Measurements from ENCODE around the gene RIT2.

RIT2 gene

DNA sequence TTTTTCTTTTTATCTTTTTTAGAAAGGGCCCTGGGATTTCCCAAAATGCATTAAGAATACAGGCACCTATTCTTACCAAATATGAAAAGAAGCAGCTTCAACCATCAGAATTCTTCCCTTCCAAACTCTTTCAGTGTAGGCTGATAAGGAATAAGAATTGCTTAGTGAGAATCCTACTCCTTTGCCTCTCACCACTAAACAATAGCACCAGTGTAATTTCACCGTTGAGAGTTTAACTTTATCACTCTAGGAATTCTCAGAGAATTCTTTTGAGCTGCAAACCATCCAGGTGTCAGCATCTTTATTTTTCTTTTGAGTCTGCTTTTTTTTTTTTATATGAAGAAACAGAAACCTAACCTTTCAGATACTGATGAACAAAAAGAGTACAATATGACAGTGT is 194.9 kb downstream of the RIT2 start:
- no peak for DNase-seq

DNA sequence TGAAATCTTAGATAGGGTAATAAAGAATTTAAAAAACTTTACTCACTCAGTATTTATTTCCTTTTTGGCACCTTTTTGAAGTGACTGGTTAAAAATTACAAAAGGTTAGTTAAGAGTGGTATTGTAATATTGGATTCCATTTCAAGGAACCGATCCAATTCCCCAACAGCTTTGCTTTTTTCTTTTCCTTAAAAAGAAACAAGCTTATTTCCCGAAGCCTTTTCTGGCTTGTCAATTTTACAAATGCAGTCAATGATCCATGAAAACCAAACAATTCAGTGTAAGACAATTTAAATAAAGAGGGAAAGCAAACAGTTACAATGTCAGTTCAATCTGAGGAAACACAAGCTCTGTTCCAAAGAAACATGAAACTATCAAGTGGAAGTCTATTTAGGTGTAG is 200.2 kb downstream of the RIT2 start:
- no peak for DNase-seq

DNA sequence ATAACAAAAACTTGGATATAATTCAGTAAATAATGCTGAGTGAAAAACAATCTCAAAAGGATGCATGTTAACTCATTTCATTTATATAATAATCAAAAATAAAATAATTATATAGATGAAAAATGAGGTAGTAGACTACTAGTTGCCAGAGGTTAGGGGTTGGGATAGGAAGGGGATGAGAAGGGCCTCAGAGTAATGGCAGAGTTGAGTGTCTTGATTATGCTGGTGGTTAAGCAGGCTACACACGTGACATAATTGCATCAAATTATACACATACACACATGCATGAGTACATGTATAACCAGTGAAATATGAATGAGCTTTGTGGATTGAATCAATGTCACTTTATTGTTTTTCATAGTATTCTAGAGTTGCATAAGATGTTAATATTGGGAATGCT is 201.0 kb downstream of the RIT2 start:
- no peak for DNase-seq

DNA sequence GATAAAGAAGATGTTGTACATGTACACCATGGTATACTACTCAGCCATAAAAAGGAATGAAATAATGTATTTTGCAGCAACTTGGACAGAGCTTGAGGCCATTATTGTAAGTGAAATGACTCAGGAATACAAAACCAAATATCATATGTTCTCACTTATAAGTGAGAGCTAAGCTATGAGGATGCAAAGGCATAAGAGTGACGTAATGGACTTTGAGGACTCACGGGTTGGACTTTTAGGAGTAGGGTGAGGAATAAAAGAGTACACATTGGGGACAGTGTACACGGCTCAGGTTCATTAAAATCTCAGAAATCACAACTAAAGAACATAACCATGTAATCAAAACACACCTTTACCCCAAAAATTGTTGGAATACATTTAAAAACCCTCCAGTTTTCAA is 206.4 kb downstream of the RIT2 start:
- DNase-seq, result no peak

DNA sequence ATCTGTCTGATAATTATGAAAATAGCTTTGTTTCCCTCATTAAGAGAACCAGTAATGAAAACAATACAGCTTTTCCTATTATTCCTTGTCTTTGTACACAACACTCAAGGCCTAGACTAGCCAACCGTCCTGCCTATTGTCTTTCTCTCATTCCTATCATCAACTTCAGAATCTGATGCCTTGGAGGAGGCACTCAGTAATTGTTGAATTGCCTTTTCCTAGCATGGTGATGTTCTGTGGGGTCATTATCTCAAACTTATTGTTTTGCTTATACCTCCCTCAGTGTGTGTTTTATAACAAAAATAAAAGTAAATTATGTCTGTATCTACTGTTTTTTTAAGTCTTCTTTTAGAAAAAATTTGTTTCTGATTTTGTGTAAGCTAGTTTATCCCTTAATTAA is 208.7 kb downstream of the RIT2 start:
- DNase-seq, result no peak

DNA sequence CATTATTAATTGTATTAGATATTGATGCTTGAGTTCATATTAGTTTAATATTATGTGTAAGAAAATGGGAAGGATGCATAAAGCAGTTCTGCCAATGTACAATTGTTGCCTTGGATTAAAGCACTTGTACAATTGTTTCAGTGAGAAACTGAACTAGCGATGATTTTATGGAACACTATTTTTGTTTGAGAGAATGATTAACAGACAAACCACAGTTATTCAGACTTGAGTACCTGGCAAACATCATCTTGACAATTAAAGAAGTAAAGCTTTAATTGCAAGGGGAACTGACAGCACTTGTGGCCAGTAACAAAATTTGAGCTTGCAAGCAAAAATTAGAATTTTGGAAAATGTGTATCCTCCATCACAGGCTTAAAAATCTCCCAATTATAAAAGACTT is 214.3 kb downstream of the RIT2 start:
- DNase-seq, result no peak

DNA sequence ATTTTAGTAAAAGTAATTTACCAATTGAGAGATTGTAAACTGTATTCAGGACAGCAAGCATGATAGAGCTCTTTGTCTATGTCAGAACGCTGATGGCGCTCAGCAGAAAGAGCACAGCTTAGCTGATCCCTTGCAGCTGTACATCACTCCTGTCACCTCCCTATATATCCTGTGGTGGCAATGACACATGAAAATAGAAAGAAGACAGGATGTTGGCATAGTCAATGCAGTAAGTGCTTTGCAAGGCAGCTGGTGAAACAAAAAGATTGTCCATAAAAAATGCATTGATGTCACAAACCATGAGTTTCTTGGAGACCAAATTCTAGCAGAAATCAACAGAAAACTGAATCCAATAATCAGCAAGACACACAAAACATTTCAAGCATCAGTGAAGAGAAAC is 221.5 kb downstream of the RIT2 start:
- DNase-seq, result no peak

DNA sequence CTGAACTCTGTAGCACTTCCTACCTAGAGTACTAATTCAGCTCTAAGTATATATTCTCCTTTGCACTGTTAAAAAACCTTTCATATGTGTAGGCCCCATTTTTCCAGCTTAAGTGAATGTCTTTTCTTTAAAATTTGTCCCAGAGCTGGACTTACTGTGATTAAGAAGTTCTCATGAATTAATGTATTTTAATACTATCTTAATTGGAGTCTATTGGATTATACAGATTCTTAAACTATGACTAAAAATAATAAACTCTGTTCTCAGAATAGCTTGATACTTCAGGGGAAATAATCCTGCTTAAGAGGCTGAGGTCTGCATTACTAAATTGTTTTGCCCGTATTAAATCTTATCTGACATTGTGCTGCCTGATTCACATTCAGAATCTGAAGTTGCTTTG is 223.3 kb downstream of the RIT2 start:
- DNase-seq, result no peak

DNA sequence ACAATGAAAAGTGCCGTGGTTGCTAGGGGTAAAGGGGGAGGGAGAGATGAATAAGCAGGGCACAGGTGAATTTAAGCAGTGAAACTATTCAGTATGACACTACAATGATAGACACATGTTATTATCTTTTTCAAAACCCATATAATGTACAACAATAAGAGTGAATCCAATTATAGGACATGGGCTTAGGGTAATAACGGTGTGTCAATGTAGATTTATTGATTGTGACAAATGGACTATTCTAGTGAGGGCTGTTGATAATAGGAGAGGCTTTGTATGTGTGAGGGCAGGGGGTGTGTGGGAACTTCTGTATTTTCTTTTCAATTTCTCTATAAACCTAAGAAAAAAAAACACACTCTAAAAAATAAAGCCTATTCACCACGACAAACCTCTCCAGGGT is 223.8 kb downstream of the RIT2 start:
- DNase-seq, result no peak

DNA sequence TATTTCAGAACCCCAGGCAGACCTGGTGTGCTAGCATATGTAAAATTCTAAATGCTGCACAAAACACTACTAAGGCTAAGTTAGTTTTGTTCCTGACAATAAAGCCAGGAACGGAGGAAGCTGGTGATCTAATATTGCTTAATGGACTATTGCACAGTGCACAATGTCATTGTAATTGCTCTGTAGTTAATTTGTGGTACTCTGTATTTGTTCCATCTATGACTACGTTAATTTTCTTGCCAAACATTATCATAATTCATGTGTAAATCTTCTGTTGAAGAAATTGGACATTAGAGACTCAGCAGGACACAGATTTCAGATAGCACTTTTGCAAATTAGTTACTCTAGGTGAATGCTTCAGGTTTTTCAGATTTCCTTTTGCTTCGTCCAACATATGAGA is 232.3 kb downstream of the RIT2 start:
- no peak for DNase-seq

DNA sequence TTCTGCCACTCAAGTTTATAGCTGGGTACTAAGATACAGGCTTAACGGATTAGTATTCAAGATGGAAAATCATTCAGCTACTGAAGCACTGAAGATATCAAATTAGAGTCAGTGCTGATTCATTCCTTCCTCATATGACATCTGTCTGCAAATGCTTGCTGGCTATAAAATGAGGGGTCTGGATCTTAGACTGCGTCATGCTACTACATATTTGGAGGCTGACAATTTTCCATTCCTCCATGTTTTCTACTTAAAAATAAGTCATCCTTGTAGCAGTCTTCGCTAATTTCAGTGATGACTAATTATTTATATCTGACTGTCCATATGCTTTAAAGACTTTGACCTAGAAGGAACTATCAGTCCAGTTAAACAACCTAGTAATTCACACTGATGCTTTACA is 233.4 kb downstream of the RIT2 start:
- no peak for DNase-seq

DNA sequence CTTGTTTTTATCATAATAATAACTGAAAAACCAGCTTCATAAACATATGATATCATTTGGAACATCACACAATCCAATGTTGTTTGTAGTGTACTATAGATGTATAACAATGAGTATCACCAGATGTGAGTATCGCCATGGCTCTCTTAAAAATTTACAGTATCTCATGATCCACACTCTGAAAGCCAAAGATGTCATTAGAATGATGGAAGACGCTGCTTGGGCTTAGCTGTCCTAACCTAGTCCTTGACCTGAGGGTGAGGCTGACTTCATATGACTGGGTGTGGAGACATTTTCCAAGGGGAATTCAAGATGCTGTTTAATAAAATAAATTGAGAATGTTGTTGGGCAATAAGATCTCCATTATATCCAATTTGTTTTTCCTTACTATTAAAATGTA is 242.6 kb downstream of the RIT2 start:
- DNase-seq, result no peak

DNA sequence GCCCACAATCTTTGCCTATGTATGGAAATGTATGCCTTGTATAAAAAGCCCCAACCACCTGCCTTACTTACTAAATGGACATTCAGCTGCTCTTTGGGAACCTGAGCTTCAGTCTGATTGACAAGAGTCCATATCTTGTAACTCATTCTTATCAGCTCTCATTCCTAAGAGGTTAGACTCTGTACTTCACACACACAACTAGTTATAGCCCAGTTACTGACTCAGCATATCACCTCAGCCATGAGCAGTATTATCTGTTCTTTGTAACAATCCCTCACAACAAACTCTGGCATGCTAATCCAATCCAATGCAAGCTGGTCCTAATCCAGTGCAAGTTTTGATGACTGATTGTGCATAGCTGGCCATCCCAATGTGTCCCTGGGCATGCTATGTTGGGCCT is 250.6 kb downstream of the RIT2 start:
- DNase-seq, result no peak

DNA sequence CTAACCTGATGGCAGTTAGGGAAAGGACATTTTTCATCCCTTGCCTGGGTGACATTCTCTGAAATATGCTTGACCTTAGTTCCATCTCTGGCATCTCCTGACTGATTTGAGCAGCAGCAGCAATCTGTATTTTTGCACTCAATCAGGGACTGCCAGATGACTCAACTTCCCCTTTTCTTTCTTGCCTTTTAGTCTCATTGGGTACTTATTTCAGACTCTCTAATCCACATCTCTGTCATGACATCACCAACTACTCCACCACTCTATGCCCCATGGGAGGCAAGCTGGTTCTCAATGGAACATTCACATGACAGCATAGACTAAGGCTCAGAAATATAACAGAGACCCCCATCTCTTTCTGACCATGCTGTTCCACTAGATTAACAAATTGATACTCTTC is 254.2 kb downstream of the RIT2 start:
- peak; percentile 6 to 13 for DNase-seq

DNA sequence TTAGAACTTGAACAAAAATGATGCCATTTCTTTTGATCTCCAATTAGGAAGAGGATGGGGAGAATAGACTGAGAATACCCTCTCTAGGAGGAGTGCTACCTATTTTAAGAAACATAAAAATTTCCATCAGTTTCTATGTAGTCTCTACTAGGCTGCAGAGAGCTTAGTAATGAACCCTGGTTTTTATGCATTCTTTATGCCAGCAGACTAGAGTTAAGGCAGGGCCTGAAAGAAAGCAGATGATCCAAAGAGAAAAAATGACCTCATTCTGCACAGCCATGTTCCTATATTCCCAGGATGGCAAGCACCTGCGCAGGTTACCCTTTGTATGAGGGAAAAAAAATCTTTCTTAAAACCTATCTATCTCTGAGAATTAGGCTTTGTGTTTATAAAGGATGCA is 254.9 kb downstream of the RIT2 start:
- no peak for DNase-seq

DNA sequence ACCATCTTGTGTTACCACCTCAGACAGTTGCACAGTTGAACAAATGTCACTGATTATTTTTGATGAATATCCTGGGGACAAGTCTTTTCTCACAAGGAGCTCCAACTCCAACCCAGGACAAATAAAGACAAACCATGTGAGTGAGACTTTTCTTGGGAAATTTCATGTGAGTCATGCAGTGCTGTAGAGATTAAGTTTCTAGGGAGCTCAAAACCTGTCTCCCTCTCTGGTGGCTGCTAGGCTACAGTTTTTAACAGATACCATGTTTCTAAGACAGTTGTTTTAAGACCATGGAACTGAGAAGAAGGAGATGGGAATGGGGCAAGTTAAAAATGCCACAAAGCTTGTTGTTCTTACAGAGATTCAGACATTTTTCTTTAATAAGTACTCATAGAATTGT is 255.5 kb downstream of the RIT2 start:
- DNase-seq, result no peak

DNA sequence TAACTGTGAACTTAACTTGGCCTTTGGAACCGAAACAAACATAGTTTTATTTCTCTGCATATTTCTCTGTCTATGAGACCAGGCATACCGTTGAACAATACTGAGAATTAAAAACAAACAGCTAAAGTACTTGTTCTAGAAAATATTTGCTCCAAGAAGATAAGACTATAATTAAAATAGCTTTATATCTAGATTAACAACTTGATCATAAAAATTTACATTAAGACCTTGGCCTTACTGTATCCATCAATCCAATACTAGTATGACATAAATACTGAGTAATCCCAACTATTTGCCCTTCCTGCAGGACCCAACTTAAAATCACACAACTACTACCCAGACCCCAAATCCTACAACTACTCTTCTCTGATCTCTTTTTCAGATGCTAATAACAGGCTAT is 260.9 kb downstream of the RIT2 start:
- DNase-seq, result no peak

DNA sequence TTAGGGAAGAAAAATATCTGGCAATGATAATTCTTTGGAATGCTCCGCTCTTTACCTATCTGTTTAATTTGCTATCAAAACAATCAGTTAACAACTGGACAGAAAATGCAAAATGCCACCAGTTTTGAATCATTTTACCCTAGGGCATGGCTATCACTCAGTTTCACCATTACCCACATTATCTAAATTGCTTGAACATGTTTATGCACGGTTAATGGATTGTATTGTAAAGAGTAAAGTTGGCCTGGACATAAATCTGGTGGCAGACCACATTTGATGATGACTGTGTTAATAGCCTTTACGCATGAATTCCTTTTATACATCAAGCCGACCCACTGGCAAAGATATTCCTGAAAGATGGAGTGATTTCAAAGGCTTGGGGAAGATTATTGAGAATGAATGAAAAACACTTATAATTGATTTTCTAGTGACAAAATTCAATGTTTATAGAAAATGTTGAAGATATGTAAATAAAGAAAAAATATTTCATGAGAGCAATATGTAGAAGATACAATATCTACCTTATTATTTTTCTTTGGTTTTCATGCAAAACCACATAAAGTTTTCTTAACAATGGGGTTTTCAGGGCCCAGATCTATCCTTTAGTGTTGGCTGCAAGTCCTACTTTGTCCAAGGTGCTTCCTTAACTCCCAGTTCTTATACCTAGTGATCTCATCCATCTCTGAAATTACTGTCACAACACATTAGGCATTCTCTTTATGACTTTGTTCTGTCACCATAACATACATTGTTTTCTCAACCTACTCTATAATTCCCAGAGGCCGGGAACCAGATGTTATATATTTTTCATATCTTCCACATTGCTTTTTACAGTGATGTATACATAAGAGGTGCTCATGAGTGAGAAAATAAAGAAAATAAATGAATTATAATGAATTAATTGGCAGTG is 265.1 kb downstream of the RIT2 start:
- no peak for DNase-seq

DNA sequence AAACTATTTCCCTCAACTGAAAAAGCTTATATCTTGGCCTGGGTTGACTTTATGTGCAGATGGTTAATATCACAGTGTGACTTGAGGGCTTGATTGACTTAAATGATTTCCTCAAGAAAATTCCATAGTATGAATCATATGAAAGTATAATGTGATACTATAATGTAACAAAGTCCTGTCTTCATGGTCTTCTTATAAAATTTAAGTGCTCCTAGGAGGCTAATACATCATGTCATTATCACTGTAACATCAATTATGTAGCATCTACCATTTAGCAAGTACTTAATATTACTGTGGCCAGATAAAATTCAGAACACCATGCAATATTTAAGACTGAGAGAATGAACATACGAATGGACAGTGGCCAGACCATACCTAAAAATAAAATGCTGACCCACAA is 276.1 kb downstream of the RIT2 start:
- no peak for DNase-seq

DNA sequence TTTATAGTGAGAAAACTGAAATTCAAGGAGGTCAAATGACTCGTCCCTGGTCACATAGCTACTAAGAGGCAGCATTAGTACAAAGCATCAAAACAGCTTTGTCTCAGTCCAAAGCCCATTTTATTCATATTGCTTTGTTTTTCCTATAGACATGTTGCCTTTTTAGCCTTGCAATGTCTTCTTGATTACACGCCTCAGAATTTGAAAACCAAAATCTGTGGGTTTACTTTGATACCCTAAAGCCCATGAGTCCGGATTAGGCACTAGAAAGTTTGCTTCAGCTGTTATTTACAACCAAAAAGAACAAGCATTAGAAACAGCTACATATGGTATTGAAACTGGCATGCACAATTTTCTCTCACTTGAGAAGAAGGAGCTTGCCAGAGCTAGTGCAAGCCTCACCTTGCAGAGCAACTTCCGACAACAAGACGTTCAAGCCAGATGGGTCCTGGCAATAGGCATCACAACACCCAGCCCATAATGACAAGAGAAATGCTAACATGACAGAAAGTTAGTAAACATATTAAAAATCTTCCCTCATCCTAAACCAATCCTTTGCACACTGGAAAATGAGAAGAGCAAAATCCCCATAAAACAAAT is 276.8 kb downstream of the RIT2 start:
- no peak for DNase-seq

DNA sequence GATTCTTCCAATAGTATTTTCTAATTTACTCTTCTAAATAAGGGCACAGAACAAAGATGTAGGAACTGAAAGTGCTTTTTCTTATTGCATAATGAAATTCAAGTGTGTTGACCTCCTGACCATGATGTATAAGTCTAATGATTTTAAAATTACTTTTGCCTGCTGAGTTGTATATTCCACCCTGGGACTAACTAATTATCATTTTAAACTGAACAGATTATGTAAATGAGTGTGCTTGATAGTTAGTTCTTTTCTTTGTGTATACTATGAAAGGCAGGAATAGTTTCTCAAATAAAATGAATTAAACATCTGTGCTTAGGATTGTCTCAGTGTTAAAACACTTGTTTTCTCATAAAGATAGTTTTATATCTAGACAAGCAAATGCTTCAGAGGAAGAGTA is 284.5 kb downstream of the RIT2 start:
- DNase-seq, result no peak

DNA sequence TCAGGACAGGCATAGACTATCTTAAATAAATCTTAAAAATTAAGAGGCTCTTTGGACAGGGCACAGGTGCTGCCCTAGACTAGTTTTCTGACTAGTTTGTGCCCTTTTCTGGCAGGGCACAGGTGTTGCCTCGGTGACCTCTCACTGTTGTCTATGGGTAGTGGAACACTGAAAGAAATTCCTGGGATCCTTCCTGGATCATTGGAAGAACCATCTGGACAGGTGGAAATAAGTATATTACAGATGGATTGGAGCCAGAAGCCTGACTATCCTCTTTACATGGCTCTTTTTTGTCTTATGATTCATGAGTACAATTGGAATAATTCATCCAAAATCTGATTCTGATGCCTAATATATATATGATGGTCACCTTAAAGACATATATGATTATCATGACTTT is 286.6 kb downstream of the RIT2 start:
- no peak for DNase-seq

DNA sequence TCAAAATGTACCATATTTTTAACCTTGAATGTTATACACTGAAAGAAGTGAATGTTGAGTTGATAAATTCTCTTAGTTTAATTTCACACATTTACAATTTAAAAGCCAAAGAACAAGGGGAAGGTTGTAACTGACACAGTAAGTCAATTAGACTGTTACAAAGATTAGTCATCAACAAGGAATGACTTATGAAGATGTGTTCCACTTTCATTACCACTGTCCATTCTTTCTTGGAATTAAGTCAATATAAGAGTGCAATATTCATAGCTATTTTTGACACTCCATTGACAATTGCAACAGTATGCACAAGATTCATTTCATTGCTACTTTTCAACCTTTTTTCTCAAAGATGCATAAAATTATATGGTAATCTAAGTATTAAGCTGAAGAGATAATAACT is 291.3 kb downstream of the RIT2 start:
- no peak for DNase-seq

DNA sequence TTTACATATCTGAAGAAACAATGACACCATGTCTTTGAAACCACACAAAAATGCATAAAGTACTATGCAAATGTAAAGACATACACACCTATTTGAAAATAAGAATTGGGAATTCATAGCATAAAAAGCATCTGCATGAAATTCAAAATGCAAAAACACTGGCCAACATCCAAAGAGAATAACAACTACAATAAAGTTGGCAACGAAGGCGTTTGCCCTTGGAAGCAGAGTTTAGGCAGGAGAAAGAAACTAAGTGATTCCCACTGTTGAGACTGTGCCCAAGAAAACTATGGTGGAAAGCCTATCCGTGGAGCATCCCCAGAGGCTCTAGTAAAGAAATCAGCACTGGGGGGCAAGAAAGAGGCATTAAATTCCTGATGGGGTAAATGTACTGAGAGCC is 292.8 kb downstream of the RIT2 start:
- DNase-seq, result no peak

DNA sequence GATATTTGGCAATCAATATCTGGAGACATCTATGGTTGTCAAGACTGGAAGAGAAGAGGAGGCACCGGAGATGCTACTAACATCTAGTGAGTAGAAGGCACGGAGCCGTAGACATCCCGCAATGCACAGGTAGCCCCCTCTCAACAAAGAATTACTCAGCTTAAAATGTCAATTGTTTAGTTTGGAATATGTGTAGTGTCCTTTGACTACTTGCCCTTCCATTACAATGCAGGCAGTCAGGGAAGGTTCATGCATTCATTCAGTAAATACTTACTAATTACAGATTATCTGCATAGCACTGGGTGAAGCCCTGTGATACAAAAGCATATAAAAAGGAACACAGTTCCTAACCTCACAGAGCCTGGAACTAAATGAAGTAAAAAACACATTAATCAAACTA is 294.0 kb downstream of the RIT2 start:
- DNase-seq, result no peak

Data from Kasumi-1 (cell line).